ENCODE data around the gene PCDH18.
A peak's percentile ranks its signal among the peaks of the same experiment; 100 is the strongest.

PCDH18 gene

DNA sequence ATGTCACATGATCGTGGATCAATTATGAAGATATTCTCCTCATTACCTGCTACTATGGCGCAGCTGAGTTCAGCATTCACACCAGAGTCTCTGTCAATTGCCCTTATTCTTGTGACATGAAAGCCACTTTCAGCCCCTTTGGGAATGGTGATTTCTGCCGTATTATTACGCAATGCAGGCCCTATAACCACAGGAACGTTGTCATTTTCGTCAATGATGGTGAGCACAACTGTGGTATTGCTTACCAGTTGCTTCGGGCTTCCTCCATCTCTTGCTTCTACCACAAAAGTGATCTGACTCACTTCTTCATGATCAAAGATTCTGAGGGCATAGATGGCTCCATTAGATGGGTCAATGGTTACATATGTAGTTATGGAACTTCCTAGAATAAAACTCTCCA is 2.1 kb downstream of the PCDH18 start:
- no peak for DNase-seq (ENCODE audit: low read depth)
- H3K4me3 ChIP-seq (ENCODE audit: low read length), result peak overlapping the region; percentile 66
- TF ChIP-seq, protein P1, sequence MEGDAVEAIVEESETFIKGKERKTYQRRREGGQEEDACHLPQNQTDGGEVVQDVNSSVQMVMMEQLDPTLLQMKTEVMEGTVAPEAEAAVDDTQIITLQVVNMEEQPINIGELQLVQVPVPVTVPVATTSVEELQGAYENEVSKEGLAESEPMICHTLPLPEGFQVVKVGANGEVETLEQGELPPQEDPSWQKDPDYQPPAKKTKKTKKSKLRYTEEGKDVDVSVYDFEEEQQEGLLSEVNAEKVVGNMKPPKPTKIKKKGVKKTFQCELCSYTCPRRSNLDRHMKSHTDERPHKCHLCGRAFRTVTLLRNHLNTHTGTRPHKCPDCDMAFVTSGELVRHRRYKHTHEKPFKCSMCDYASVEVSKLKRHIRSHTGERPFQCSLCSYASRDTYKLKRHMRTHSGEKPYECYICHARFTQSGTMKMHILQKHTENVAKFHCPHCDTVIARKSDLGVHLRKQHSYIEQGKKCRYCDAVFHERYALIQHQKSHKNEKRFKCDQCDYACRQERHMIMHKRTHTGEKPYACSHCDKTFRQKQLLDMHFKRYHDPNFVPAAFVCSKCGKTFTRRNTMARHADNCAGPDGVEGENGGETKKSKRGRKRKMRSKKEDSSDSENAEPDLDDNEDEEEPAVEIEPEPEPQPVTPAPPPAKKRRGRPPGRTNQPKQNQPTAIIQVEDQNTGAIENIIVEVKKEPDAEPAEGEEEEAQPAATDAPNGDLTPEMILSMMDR (conservative IDR thresholded peaks at IDR 0.05; ENCODE audit: low read depth, low read length), result no peak

DNA sequence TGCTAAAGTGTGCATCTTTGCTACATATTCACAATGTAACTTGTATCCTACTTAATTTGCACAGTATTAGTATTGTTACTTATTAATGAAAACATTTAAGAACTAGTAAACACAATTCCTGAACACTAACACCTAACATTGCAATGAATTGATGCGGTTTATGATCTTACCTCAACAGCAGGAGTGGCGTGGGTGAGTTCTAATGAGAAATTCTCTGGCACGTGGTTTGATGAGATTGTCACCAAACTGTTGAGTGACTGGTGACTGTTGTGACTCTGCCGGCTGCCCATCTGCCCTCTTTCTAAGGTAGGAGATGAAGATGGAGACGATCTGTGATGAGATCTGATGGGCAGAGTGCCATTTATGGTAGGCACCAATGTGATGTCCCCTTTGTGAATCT is 2.9 kb downstream of the PCDH18 start:
- H3K4me3 ChIP-seq (ENCODE audit: low read length), result peak overlapping the region; percentile 66
- no peak for DNase-seq (ENCODE audit: low read depth)
- TF ChIP-seq, protein P1 (conservative IDR thresholded peaks at IDR 0.05; ENCODE audit: low read depth, low read length), result no peak

DNA sequence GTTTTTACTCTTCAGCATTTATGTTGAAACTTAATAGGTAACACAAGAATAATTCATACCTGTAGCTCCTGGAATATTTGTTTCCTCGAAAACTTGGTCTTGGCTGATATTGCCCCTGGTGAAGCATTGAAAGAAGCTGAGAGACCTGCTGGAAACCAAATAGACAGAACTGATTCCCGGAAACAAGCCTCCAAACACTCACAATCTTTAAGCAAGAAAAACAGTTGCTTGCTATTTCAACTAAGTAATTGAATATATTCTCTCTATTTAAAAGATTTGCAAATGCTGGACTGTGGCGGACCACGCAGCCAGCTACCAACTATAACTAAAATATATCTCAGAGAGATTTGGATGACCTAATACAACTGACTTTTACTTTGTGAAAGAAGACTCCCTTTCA is 3.6 kb downstream of the PCDH18 start:
- TF ChIP-seq, protein P1 (conservative IDR thresholded peaks at IDR 0.05; ENCODE audit: low read depth, low read length), result no peak
- no peak for DNase-seq (ENCODE audit: low read depth)
- H3K4me3 ChIP-seq (ENCODE audit: low read length), result peak overlapping the region; percentile 66

DNA sequence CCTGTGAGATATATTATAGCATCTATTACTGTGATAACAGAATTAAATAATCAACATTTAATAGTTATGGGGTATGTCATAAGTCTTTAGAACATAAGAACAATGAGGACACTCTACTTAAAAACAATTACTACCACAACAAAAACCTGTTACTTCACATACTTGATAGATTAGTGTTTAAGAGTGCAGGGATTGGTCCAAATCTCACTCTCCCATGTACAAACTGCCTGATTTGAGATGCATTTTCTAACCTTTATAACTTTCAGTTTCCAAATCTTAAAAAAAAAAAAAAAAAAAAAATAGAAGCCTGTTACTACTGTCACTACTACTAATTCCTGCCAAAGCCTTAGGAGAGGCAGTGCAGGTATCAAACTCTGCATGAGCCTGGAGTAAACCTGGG is 5.6 kb downstream of the PCDH18 start:
- TF ChIP-seq, protein P1 (conservative IDR thresholded peaks at IDR 0.05; ENCODE audit: low read depth, low read length), result no peak
- no peak overlapping the region for H3K4me3 ChIP-seq (ENCODE audit: low read length)
- no peak for DNase-seq (ENCODE audit: low read depth)

DNA sequence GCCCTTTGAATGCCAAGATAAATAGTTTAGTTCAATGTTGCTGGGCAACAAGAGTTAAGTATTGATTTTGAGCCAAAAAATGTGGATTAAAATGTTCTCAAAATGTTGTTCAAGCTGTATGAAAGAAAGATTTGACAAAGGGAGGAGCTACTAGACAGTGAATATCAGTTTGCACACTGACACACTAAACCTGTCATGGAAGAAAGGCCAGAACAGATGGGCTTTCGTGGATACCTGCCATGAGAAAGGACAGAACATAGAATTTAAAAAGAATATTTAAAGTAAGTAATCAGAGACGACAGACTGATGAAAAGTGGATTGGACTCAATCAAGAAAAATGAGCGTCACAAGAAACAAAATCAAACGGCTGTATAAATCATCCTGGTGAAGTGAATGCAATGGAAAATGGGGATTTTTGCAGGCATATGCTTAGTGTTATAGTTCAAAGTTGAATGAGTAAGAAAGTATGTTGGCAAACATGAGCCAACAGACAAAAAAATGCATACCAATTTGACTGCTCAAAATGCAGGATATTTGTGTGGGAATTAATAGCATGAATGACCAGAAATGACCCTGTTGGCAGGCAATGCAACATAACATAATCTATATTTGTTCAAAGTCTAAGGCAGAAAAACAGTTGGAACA is 7.4 kb downstream of the PCDH18 start:
- DNase-seq (ENCODE audit: low read depth), result peak; percentile 55
- TF ChIP-seq, protein P1 (conservative IDR thresholded peaks at IDR 0.05; ENCODE audit: low read depth, low read length), result no peak
- no peak overlapping the region for H3K4me3 ChIP-seq (ENCODE audit: low read length)

DNA sequence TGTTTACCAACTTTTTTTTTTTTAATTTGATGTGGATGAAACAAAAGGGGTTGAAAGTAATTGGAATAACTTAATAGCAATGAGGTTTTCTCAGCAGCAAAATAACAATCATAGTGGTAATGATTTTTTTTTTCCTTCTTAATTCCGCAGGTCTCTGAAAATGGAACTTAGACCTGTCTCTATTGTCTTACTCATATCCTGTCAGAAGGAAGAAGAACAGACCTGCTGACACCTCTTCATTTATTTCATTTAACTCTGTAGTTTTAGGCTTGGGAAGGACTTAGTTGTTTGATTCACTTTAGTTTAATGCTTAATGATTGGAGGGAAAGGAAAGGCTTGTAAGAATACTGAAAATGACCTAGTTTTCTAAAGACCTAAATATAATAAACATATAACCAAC is 9.0 kb downstream of the PCDH18 start:
- TF ChIP-seq, protein P1 (conservative IDR thresholded peaks at IDR 0.05; ENCODE audit: low read depth, low read length), result no peak
- no peak for DNase-seq (ENCODE audit: low read depth)
- H3K4me3 ChIP-seq (ENCODE audit: low read length), result no peak overlapping the region

DNA sequence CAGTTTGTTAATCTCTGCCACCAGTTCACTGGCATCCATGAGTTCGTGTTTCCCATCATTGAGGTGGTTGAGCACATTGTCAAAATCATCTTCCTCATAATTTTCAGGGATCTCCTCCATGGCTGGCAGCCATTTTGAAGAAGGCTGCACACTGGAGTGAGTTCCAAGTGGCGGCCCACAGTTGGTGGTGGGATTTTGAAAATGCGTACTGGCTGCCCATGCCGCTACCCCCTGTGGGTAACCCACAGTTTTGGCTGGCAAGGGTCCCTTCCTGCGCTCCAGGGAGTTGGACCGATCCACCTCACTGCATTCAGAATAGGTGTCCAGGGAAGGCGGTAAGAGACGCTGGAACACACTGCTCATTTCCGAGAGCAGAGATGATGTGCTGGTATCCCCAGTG is 11.2 kb downstream of the PCDH18 start:
- no peak for DNase-seq (ENCODE audit: low read depth)
- TF ChIP-seq, protein P1 (conservative IDR thresholded peaks at IDR 0.05; ENCODE audit: low read depth, low read length), result no peak
- H3K4me3 ChIP-seq (ENCODE audit: low read length), result no peak overlapping the region

All from retinal pigment epithelial cell (primary cell).